ENCODE data around the gene LY6G6C. TPM values are rescaled to one million over a fixed set of nuclear protein-coding genes. Genes with fewer than 3 reads are reported as not detected.

LY6G6C gene
- total RNA-seq, 4 donors from 2014 or later = 1.4 TPM; not detected in 3

DNA sequence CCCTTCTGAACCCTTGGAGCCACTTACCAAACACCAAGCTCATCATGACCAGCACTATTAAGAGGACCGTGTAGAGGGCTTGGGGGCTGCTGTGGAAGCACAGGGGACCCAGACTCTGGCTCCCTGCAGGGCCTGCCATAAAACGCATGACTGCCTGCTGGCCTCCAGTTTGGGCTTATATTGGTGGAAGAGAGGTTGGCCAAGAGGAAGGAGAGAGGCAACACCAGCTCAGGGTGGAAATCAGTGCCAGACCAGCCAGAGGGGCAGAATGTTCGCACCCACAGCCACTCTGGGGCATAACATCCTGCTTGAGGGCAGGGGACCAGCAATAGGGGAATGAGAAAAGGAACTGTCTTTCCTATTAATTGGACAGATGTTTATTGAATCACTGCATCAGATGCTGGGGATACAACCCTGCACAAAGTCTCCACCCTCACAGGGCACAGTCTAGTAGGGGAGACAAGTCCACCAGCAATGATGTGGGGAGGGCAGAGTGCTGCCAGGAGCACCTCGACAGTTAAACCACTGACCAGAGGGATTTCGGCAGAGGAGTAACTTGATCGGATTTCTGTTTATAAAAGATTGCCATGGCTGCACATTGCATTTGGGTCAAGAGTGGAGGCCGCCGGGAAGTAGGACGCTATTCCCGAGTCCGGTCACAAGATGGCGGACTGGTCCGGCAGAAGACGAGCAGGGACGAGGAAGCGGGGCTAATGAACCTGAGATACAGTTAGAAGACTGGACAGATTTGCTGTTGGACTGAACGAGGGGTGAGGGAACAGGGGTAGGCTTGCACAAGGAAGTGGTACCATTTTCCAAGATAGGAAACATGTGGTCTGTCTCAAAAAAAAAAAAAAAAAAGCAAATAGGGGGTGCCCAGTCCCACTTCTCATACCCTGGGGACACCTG lies 41.1 kb downstream of the LY6G6C start, which contains the start of gene LY6G5C:
TSS of gene LY6G5C (minus strand) at position 842 of the 909 bp plus-strand sequence. CDS start at position 148, 694 bp downstream.
- peak within 1 kb of the TSS; percentile 40 to 56 for H3K4me3 ChIP-seq
- intact Hi-C loops (cut with DNase I; ENCODE audit: low total_unique reads) = loop anchor here (5.0 kb wide), 1 partner anchor 152 kb away; no protein-coding TSS in a partner anchor
- peak within 1 kb of the TSS; percentile 71 to 88 for H3K27ac ChIP-seq
- peak; percentile 85 to 86 for DNase-seq
- H3K9me3 ChIP-seq = no peaks in the 10 kb centered on the region
- H3K36me3 ChIP-seq = no peaks in the 10 kb centered on the region
- H3K27me3 ChIP-seq = no peaks in the 10 kb centered on the region
- no peak for TF ChIP-seq POLR2A (IDR thresholded peaks at IDR 0.05)
- peak; percentile 70 to 92 (median 82) for TF ChIP-seq CTCF (IDR thresholded peaks at IDR 0.05)
- H3K4me1 ChIP-seq = peaks cover 0 to 4% of the 10 kb centered on the region in 2 donors

GRCh38 chr6:31677955-31678354 lies 43.6 kb downstream of the LY6G6C start:
- H3K9me3 ChIP-seq = no peaks in the 10 kb centered on the region
- H3K27ac ChIP-seq = no peak overlapping the region
- no peaks in the 10 kb centered on the region for H3K27me3 ChIP-seq
- TF ChIP-seq CTCF (IDR thresholded peaks at IDR 0.05) (no peak), POLR2A (IDR thresholded peaks at IDR 0.05) (no peak)
- no peaks in the 10 kb centered on the region for H3K36me3 ChIP-seq
- H3K4me3 ChIP-seq = no peak overlapping the region
- no peak for DNase-seq
- H3K4me1 ChIP-seq = peaks cover 0 to 4% of the 10 kb centered on the region in 2 donors
- intact Hi-C loops (cut with DNase I; ENCODE audit: low total_unique reads) = no loop called here

DNA sequence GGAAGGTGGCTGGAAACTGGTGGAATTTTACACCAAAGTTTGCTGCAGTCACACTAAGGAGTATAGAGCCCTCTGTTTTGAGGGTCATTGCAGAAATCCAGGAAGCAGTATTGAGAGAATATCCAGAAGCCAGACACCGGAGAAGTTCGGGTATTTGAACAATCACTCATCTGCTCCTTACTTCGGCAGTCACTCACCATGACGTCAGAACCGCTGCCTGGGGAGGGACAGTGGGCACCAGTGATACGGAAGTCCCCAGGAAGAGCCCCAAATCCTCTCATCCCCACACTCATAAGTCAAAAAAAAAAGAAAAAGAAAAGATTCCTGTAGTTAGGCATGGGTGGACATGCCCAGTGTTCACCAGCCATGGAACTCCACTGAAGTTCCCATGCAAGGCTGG lies 44.6 kb downstream of the LY6G6C start:
- H3K36me3 ChIP-seq = no peaks in the 10 kb centered on the region
- no peaks in the 10 kb centered on the region for H3K9me3 ChIP-seq
- no peak for TF ChIP-seq POLR2A (IDR thresholded peaks at IDR 0.05)
- no peak for TF ChIP-seq CTCF (IDR thresholded peaks at IDR 0.05)
- H3K4me3 ChIP-seq = no peak overlapping the region
- no peak for DNase-seq
- intact Hi-C loops (cut with DNase I; ENCODE audit: low total_unique reads) = no loop called here
- H3K27ac ChIP-seq = no peak overlapping the region
- H3K27me3 ChIP-seq = no peaks in the 10 kb centered on the region
- H3K4me1 ChIP-seq = peaks cover 0 to 4% of the 10 kb centered on the region in 2 donors

DNA sequence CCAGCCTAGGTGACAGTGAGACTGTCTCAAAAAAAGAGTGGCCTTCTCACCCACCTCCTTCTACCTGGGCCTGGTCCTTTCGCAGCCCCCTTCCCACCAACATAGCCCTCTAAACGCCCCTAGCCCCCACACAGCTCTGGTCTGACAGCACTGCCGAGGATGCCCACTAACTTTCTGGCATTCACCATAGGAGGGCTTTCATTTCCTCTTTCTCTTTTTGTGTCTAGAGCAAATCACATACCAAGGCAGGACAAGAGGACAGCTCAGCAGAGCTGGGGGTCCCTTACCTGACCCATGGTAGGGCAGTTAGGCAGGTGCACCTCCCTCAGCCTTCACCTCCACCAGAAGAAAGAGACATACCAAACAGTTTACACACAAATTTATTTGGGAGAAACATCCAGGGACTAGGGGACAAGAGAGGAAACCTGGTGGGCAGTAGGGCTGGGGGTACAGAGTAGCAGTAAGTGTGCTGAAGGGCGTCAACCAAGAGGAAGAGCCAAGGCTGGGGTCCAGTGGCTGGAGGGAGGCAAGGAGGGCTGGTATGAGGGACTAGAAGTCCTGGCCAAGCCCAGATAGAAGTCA lies 45.1 kb downstream of the LY6G6C start:
- H3K27me3 ChIP-seq = no peaks in the 10 kb centered on the region
- H3K36me3 ChIP-seq = no peaks in the 10 kb centered on the region
- no peak for TF ChIP-seq CTCF (IDR thresholded peaks at IDR 0.05)
- TF ChIP-seq POLR2A (IDR thresholded peaks at IDR 0.05) = no peak
- no peak overlapping the region for H3K27ac ChIP-seq
- H3K4me1 ChIP-seq = peaks cover 0 to 4% of the 10 kb centered on the region in 2 donors
- DNase-seq = no peak
- no peak overlapping the region for H3K4me3 ChIP-seq
- no peaks in the 10 kb centered on the region for H3K9me3 ChIP-seq
- intact Hi-C loops (cut with DNase I; ENCODE audit: low total_unique reads) = no loop called here

GRCh38 chr6:31669676-31670075 lies 51.9 kb downstream of the LY6G6C start, which contains the start of gene LY6G5B:
Gene LY6G5B, plus strand, starts transcription at chr6:31669976. Its CDS starts 975 bp downstream, at chr6:31670951.
- no peak for DNase-seq
- no peak within 1 kb of the TSS for H3K4me3 ChIP-seq
- TF ChIP-seq POLR2A (IDR thresholded peaks at IDR 0.05) (no peak), CTCF (IDR thresholded peaks at IDR 0.05) (no peak)
- peaks cover 8 to 10% of the 10 kb centered on the region in 2 donors for H3K4me1 ChIP-seq
- H3K27me3 ChIP-seq = no peaks in the 10 kb centered on the region
- intact Hi-C loops (cut with DNase I; ENCODE audit: low total_unique reads) = no loop called here
- no peaks in the 10 kb centered on the region for H3K9me3 ChIP-seq
- H3K27ac ChIP-seq = no peak within 1 kb of the TSS
- no peaks in the 10 kb centered on the region for H3K36me3 ChIP-seq
